HEK293 (cell line): ENCODE results near the gene TNFAIP2.

Experiments
- CTCF ChIA-PET: fragments of 350-600 bp; formaldehyde crosslinking; extraction: SDS; loops from one replicate; lab custom pipeline; 2021; ENCODE audit warnings: antibody characterized with exemption; lab: Yijun Ruan, JAX
- POLR2A ChIA-PET: fragments of 300-600 bp; formaldehyde crosslinking; extraction: SDS; loops from one replicate; lab custom pipeline; 2020; ENCODE audit warnings: antibody characterized with exemption, inconsistent platforms; lab: Yijun Ruan, JAX
- H3K27ac ChIP-seq: fragments of 200-500 bp; sonication (Bioruptor generic); 2 replicates; pipeline ENCODE4 v1.5.1; 2014; ENCODE audit warnings: low read depth, low read length, control low read depth, inconsistent platforms; ENCODE audit errors: extremely low read depth
- H3K36me3 ChIP-seq, 2 experiments: fragments of 200-500 bp in 1 of 2; sonication (Bioruptor generic) in 1 of 2; 1 replicate in 1 of 2; 2 replicates in 1 of 2; pipeline ENCODE4 v1.5.1; 2014 to 2017; ENCODE audit warnings: inconsistent platforms in 2 of 2, low read length in 2 of 2; ENCODE audit not compliant: control insufficient read depth in 2 of 2, insufficient read depth in 1 of 2
- H3K4me1 ChIP-seq: fragments of 200-500 bp; sonication (Bioruptor generic); 2 replicates; pipeline ENCODE4 v1.5.1; 2014; ENCODE audit warnings: mild to moderate bottlenecking, low read length, inconsistent platforms; ENCODE audit not compliant: control insufficient read depth, insufficient read depth
- H3K4me3 ChIP-seq: 2 replicates; pipeline ENCODE4 v1.5.1; 2011; ENCODE audit warnings: low read depth, mild to moderate bottlenecking, control low read depth, low read length, moderate library complexity
- H3K9me3 ChIP-seq: fragments of 200-500 bp; sonication (Bioruptor generic); 2 replicates; pipeline ENCODE4 v1.5.1; 2014; ENCODE audit warnings: low read depth, low read length, inconsistent platforms; ENCODE audit not compliant: control insufficient read depth, insufficient read depth
- GLI2 ChIP-seq: fragments of 450-650 bp; formaldehyde crosslinking; IDR thresholded peaks from 2 replicates; pipeline ENCODE4; 2017; ENCODE audit warnings: missing biosample characterization, missing genetic modification characterization, low read depth, borderline replicate concordance
- GLIS1 ChIP-seq: fragments of 450-650 bp; formaldehyde crosslinking; IDR thresholded peaks from 2 replicates; pipeline ENCODE4 v1.5.1; 2016; ENCODE audit warnings: missing biosample characterization, missing genetic modification characterization
- KLF10 ChIP-seq: fragments of 450-650 bp; IDR thresholded peaks from 2 replicates; pipeline ENCODE4 v1.5.1; 2018; ENCODE audit warnings: missing biosample characterization, mild to moderate bottlenecking, missing genetic modification characterization
- KLF16 ChIP-seq: fragments of 450-650 bp; formaldehyde crosslinking; IDR thresholded peaks from 2 replicates; pipeline ENCODE4 v1.5.1; 2017; ENCODE audit warnings: missing biosample characterization, missing genetic modification characterization
- KLF8 ChIP-seq: fragments of 450-650 bp; formaldehyde crosslinking; IDR thresholded peaks from 2 replicates; pipeline ENCODE4 v1.5.1; 2016; ENCODE audit warnings: missing biosample characterization, missing genetic modification characterization
- MEIS1 ChIP-seq: sonication (generic); formaldehyde crosslinking; IDR thresholded peaks from 2 replicates; pipeline ENCODE4 v1.8.1; 2022; ENCODE audit warnings: missing genetic modification reagents, mild to moderate bottlenecking, borderline replicate concordance
- OSR2 ChIP-seq: fragments of 450-650 bp; formaldehyde crosslinking; IDR thresholded peaks from 2 replicates; pipeline ENCODE4 v1.5.1; 2016; ENCODE audit warnings: missing biosample characterization, missing genetic modification characterization
- PRDM10 ChIP-seq: fragments of 450-650 bp; formaldehyde crosslinking; IDR thresholded peaks from 2 replicates; pipeline ENCODE4 v1.5.1; 2016; ENCODE audit warnings: missing biosample characterization, missing genetic modification characterization
- YY2 ChIP-seq: fragments of 450-650 bp; formaldehyde crosslinking; IDR thresholded peaks from 2 replicates; pipeline ENCODE4 v1.5.1; 2016; ENCODE audit warnings: missing biosample characterization, missing genetic modification characterization
- ZBTB17 ChIP-seq: fragments of 450-650 bp; formaldehyde crosslinking; IDR thresholded peaks from 2 replicates; pipeline ENCODE4 v1.5.1; 2016; ENCODE audit warnings: missing biosample characterization, missing genetic modification characterization
- ZEB2 ChIP-seq: fragments of 450-650 bp; formaldehyde crosslinking; IDR thresholded peaks from 2 replicates; pipeline ENCODE4 v1.5.1; 2016; ENCODE audit warnings: missing biosample characterization, missing genetic modification characterization
- ZFHX2 ChIP-seq: fragments of 450-650 bp; formaldehyde crosslinking; conservative IDR thresholded peaks from 2 replicates; pipeline ENCODE4 v1.5.1; 2016; ENCODE audit warnings: missing biosample characterization, missing genetic modification characterization
- ZNF114 ChIP-seq: fragments of 450-650 bp; formaldehyde crosslinking; IDR thresholded peaks from 2 replicates; pipeline ENCODE4 v1.5.0; 2017; ENCODE audit warnings: missing biosample characterization, missing genetic modification characterization
- ZNF221 ChIP-seq: fragments of 450-650 bp; formaldehyde crosslinking; IDR thresholded peaks from 2 replicates; pipeline ENCODE4 v1.5.1; 2017; ENCODE audit warnings: missing biosample characterization, missing genetic modification characterization, borderline replicate concordance
- ZNF223 ChIP-seq: fragments of 450-650 bp; formaldehyde crosslinking; IDR thresholded peaks from 2 replicates; pipeline ENCODE4 v1.5.1; 2016; ENCODE audit warnings: missing biosample characterization, missing genetic modification characterization
- ZNF324 ChIP-seq: fragments of 450-650 bp; formaldehyde crosslinking; IDR thresholded peaks from 2 replicates; pipeline ENCODE4 v1.5.1; 2016; ENCODE audit warnings: missing biosample characterization, missing genetic modification characterization
- ZNF341 ChIP-seq: fragments of 450-650 bp; formaldehyde crosslinking; IDR thresholded peaks from 2 replicates; pipeline ENCODE4; 2016; ENCODE audit warnings: low read depth, missing biosample characterization, missing genetic modification characterization
- ZNF350 ChIP-seq: fragments of 450-650 bp; formaldehyde crosslinking; IDR thresholded peaks from 2 replicates; pipeline ENCODE4 v1.5.0; 2017; ENCODE audit warnings: missing biosample characterization, mild to moderate bottlenecking, missing genetic modification characterization
- ZNF354C ChIP-seq: fragments of 450-650 bp; formaldehyde crosslinking; IDR thresholded peaks from 2 replicates; pipeline ENCODE4 v1.5.1; 2016; ENCODE audit warnings: missing biosample characterization, missing genetic modification characterization, low read depth, borderline replicate concordance
- ZNF423 ChIP-seq: fragments of 450-650 bp; formaldehyde crosslinking; IDR thresholded peaks from 2 replicates; pipeline ENCODE4 v1.5.1; 2016; ENCODE audit warnings: missing biosample characterization, missing genetic modification characterization
- ZNF433 ChIP-seq: fragments of 450-650 bp; formaldehyde crosslinking; IDR thresholded peaks from 2 replicates; pipeline ENCODE4 v1.5.1; 2016; ENCODE audit warnings: missing biosample characterization, missing genetic modification characterization, low read depth
- ZNF530 ChIP-seq: fragments of 450-650 bp; formaldehyde crosslinking; IDR thresholded peaks from 2 replicates; pipeline ENCODE4 v1.5.1; 2016; ENCODE audit warnings: low read depth, missing biosample characterization, missing genetic modification characterization
- ZNF544 ChIP-seq: fragments of 450-650 bp; formaldehyde crosslinking; IDR thresholded peaks from 2 replicates; pipeline ENCODE4 v1.5.0; 2017; ENCODE audit warnings: missing biosample characterization, missing genetic modification characterization
- ZNF624 ChIP-seq: fragments of 450-650 bp; formaldehyde crosslinking; IDR thresholded peaks from 2 replicates; pipeline ENCODE4 v1.5.1; 2017; ENCODE audit warnings: missing biosample characterization, missing genetic modification characterization
- ZNF658 ChIP-seq: fragments of 450-650 bp; formaldehyde crosslinking; IDR thresholded peaks from 2 replicates; pipeline ENCODE4; 2016; ENCODE audit warnings: missing biosample characterization, missing genetic modification characterization
- ZNF660 ChIP-seq: fragments of 450-650 bp; IDR thresholded peaks from 2 replicates; pipeline ENCODE4 v1.5.1; 2018; ENCODE audit warnings: missing biosample characterization, mild to moderate bottlenecking, missing genetic modification characterization
- ZNF701 ChIP-seq: fragments of 450-650 bp; formaldehyde crosslinking; IDR thresholded peaks from 2 replicates; pipeline ENCODE4 v1.5.1; 2016; ENCODE audit warnings: missing biosample characterization, missing genetic modification characterization
- ZNF76 ChIP-seq: fragments of 450-650 bp; formaldehyde crosslinking; IDR thresholded peaks from 2 replicates; pipeline ENCODE4; 2016; ENCODE audit warnings: low read depth, missing biosample characterization, missing genetic modification characterization, borderline replicate concordance
- ZXDB ChIP-seq: fragments of 450-650 bp; formaldehyde crosslinking; IDR thresholded peaks from 2 replicates; pipeline ENCODE4 v1.5.1; 2016; ENCODE audit warnings: missing biosample characterization, missing genetic modification characterization
- TF ChIP-seq, protein P1 (sequence below): fragments of 450-650 bp; formaldehyde crosslinking; IDR thresholded peaks from 2 replicates; pipeline ENCODE4 v1.5.1; 2016; ENCODE audit warnings: missing biosample characterization, missing genetic modification characterization
- TF ChIP-seq, protein P2 (sequence below): fragments of 450-650 bp; IDR thresholded peaks from 2 replicates; pipeline ENCODE4 v1.5.1; 2018; ENCODE audit warnings: missing biosample characterization, mild to moderate bottlenecking, missing genetic modification characterization

Gene TNFAIP2

DNA sequence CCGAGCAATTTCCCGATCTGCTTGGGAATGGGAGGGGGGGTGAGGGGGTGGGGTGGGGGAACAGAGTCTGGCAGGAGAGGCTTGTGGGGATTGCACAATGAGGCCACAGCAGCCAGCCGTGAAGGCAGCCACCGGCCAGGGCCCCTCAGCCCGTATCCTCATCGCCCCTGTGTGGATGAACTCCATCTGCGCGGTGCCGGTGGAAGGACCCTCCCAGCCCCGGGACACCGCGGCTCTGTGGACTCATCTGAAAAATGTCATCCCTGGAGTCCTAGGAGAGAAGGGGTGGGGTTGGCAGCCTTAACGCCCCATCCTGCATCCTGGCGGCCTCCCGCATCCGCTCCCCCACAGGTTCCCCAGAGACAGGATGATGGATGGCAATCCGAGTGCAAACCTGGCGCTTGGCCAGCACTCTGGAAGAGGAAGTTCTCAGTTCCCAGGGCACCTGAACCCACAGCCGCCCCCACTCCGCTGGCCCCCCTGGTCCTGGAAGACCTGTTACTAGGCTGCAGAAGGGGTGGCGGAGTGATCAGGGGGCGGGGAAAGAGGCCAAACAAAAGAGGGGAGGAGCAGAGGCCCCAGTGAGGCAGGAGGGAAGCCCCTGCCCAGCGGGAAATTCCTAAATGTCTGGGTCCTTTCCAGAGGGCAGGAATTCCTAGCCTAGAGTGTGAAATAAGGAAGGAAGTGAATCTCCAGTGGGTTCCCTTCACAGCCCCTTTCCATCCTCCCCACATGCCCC, 1.2 kb upstream of the TNFAIP2 start:
- Histone ChIP-seq H3K9me3 (no peaks in the 10 kb centered on the region), H3K27ac (peak overlapping the region; percentile 85), H3K4me1 (peaks cover 10% of the 10 kb centered on the region), H3K36me3 (no peaks in the 10 kb centered on the region), H3K4me3 (no peak overlapping the region)
- CTCF ChIA-PET: interaction anchor here (0.7 to 3.0 kb wide), 2 partner anchors 17 to 624 kb away, joined by 3 to 22 read pairs; no protein-coding TSS in a partner anchor
- POLR2A ChIA-PET: no interaction called here
- peak; percentile 63 for TF ChIP-seq KLF8 (tag by site-specific recombination)
- TF ChIP-seq KLF10: no peak
- TF ChIP-seq ZXDB (tag by site-specific recombination): peak; percentile 64
- TF ChIP-seq YY2 (tag by site-specific recombination): no peak
- peak; percentile 44; the same call in 1 of the 2 replicates for TF ChIP-seq ZNF341 (tag by site-specific recombination)
- TF ChIP-seq KLF16: 0 out of 2 replicates have a peak, but pooled peaks have one; percentile 24
- TF ChIP-seq ZNF544 (tag by site-specific recombination): no peak
- TF ChIP-seq PRDM10: peak; percentile 85
- TF ChIP-seq ZNF624 (tag by site-specific recombination): no peak
- TF ChIP-seq ZNF221 (tag by site-specific recombination): no peak
- TF ChIP-seq, protein P1, sequence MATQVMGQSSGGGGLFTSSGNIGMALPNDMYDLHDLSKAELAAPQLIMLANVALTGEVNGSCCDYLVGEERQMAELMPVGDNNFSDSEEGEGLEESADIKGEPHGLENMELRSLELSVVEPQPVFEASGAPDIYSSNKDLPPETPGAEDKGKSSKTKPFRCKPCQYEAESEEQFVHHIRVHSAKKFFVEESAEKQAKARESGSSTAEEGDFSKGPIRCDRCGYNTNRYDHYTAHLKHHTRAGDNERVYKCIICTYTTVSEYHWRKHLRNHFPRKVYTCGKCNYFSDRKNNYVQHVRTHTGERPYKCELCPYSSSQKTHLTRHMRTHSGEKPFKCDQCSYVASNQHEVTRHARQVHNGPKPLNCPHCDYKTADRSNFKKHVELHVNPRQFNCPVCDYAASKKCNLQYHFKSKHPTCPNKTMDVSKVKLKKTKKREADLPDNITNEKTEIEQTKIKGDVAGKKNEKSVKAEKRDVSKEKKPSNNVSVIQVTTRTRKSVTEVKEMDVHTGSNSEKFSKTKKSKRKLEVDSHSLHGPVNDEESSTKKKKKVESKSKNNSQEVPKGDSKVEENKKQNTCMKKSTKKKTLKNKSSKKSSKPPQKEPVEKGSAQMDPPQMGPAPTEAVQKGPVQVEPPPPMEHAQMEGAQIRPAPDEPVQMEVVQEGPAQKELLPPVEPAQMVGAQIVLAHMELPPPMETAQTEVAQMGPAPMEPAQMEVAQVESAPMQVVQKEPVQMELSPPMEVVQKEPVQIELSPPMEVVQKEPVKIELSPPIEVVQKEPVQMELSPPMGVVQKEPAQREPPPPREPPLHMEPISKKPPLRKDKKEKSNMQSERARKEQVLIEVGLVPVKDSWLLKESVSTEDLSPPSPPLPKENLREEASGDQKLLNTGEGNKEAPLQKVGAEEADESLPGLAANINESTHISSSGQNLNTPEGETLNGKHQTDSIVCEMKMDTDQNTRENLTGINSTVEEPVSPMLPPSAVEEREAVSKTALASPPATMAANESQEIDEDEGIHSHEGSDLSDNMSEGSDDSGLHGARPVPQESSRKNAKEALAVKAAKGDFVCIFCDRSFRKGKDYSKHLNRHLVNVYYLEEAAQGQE (tag by site-specific recombination): no peak
- TF ChIP-seq ZNF658 (tag by site-specific recombination): no peak
- no peak for TF ChIP-seq ZNF114 (tag by site-specific recombination)
- peak; percentile 90 for TF ChIP-seq ZFHX2 (tag by site-specific recombination)
- peak; percentile 22; the same call in 1 of the 2 replicates for TF ChIP-seq OSR2 (tag by site-specific recombination)
- TF ChIP-seq ZNF423 (tag by site-specific recombination): peak; percentile 81; the same call in 1 of the 2 replicates
- no peak for TF ChIP-seq ZNF223 (tag by site-specific recombination)
- TF ChIP-seq ZNF76 (tag by site-specific recombination): 0 out of 2 replicates have a peak, but pooled peaks have one; percentile 16
- peak; percentile 63 for TF ChIP-seq ZEB2 (tag by site-specific recombination)
- TF ChIP-seq ZNF530: no peak
- TF ChIP-seq ZNF354C (tag by site-specific recombination): no peak
- no peak for TF ChIP-seq ZNF350 (tag by site-specific recombination)
- peak; percentile 99 for TF ChIP-seq GLIS1 (tag by site-specific recombination)
- TF ChIP-seq ZNF701 (tag by site-specific recombination): no peak
- peak; percentile 85 for TF ChIP-seq ZBTB17 (tag by site-specific recombination)
- TF ChIP-seq MEIS1 (CRISPR knock-in tag): peak; percentile 100
- TF ChIP-seq ZNF433 (tag by site-specific recombination): no peak
- TF ChIP-seq ZNF324 (tag by site-specific recombination): peak; percentile 52; the same call in 1 of the 2 replicates
- no peak for TF ChIP-seq GLI2 (tag by site-specific recombination)
- TF ChIP-seq, protein P2, sequence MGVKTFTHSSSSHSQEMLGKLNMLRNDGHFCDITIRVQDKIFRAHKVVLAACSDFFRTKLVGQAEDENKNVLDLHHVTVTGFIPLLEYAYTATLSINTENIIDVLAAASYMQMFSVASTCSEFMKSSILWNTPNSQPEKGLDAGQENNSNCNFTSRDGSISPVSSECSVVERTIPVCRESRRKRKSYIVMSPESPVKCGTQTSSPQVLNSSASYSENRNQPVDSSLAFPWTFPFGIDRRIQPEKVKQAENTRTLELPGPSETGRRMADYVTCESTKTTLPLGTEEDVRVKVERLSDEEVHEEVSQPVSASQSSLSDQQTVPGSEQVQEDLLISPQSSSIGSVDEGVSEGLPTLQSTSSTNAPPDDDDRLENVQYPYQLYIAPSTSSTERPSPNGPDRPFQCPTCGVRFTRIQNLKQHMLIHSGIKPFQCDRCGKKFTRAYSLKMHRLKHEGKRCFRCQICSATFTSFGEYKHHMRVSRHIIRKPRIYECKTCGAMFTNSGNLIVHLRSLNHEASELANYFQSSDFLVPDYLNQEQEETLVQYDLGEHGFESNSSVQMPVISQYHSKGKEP: peak; percentile 76
- no peak; the same call in none of the 2 replicates for TF ChIP-seq ZNF660 (tag by site-specific recombination)
